ENCODE measurements around the gene TTC33. TPM values are rescaled to one million over a fixed set of nuclear protein-coding genes. Genes with fewer than 3 reads are reported as not detected.
"Not testable (repeated sequence)": the region's sequence is repeated elsewhere in the genome, so short reads cannot be mapped to it uniquely, and the experiment has no call there.

Gene TTC33
- polyA plus RNA-seq, 1 of the 3 experiments (the other 2 are of a cell fraction) = 2.2 TPM

- H3K36me3 ChIP-seq (replicated peaks in 1 of 2; ENCODE audit: control insufficient read depth in 1 of 2, insufficient read depth in 2 of 2, low read length in 1 of 2) = no peaks in the 10 kb centered on the region
- no peak overlapping the region for H3K9ac ChIP-seq
- no peaks in the 10 kb centered on the region for H4K20me1 ChIP-seq (ENCODE audit: insufficient read depth)
- DNase-seq = no peak
- H3K9me3 ChIP-seq = no peaks in the 10 kb centered on the region
- 8% methylated on average over 3 of the region's 3 CpGs for WGBS (ENCODE audit: low lambda C conversion rate)
- H3K9me2 ChIP-seq = no peaks in the 10 kb centered on the region
- no peaks in the 10 kb centered on the region for H3K79me2 ChIP-seq (ENCODE audit: insufficient read depth)
- ChIA-PET CTCF (interaction anchor here (0.8 kb wide), 1 partner anchor 18 kb away, joined by 4 read pairs; no protein-coding TSS in a partner anchor), POLR2A (no interaction called here)
- no peak overlapping the region for H3K4me2 ChIP-seq
- no peaks in the 10 kb centered on the region for H3K4me1 ChIP-seq (ENCODE audit: control insufficient read depth in 1 of 2, insufficient read depth in 2 of 2, low read depth in 1 of 2, low read length in 1 of 2)
- no peak for TF ChIP-seq FOXJ3 (CRISPR knock-in tag; IDR thresholded peaks at IDR 0.05)
- TF ChIP-seq RCOR1 (IDR thresholded peaks at IDR 0.05; ENCODE audit: low read length) = no peak
- TF ChIP-seq, protein P1, sequence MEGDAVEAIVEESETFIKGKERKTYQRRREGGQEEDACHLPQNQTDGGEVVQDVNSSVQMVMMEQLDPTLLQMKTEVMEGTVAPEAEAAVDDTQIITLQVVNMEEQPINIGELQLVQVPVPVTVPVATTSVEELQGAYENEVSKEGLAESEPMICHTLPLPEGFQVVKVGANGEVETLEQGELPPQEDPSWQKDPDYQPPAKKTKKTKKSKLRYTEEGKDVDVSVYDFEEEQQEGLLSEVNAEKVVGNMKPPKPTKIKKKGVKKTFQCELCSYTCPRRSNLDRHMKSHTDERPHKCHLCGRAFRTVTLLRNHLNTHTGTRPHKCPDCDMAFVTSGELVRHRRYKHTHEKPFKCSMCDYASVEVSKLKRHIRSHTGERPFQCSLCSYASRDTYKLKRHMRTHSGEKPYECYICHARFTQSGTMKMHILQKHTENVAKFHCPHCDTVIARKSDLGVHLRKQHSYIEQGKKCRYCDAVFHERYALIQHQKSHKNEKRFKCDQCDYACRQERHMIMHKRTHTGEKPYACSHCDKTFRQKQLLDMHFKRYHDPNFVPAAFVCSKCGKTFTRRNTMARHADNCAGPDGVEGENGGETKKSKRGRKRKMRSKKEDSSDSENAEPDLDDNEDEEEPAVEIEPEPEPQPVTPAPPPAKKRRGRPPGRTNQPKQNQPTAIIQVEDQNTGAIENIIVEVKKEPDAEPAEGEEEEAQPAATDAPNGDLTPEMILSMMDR (IDR thresholded peaks at IDR 0.05) = no peak
- no peak for TF ChIP-seq NRF1 (IDR thresholded peaks at IDR 0.05; ENCODE audit: low read depth, low read length)
- TF ChIP-seq EZH2phosphoT487 (IDR thresholded peaks at IDR 0.05; ENCODE audit: borderline replicate concordance, low read depth) = no peak
- TF ChIP-seq MXI1 (IDR thresholded peaks at IDR 0.05; ENCODE audit: low read depth, low read length) = no peak
- TF ChIP-seq ZBTB33 (IDR thresholded peaks at IDR 0.05; ENCODE audit: borderline replicate concordance, low read depth) = no peak
- TF ChIP-seq RFX5 (IDR thresholded peaks at IDR 0.05; ENCODE audit: low read length) = no peak
- TF ChIP-seq YY1 (IDR thresholded peaks at IDR 0.05; ENCODE audit: low read depth) = no peak
- TF ChIP-seq GABPA (IDR thresholded peaks at IDR 0.05; ENCODE audit: low read depth) = no peak
- TF ChIP-seq, protein P2, sequence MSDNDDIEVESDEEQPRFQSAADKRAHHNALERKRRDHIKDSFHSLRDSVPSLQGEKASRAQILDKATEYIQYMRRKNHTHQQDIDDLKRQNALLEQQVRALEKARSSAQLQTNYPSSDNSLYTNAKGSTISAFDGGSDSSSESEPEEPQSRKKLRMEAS (IDR thresholded peaks at IDR 0.05; ENCODE audit: low read depth) = no peak
- no peak for TF ChIP-seq GATA2 (CRISPR knock-in tag; IDR thresholded peaks at IDR 0.05)
- TF ChIP-seq PBX3 (IDR thresholded peaks at IDR 0.05) = no peak
- TF ChIP-seq, protein P3, sequence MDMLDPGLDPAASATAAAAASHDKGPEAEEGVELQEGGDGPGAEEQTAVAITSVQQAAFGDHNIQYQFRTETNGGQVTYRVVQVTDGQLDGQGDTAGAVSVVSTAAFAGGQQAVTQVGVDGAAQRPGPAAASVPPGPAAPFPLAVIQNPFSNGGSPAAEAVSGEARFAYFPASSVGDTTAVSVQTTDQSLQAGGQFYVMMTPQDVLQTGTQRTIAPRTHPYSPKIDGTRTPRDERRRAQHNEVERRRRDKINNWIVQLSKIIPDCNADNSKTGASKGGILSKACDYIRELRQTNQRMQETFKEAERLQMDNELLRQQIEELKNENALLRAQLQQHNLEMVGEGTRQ (IDR thresholded peaks at IDR 0.05; ENCODE audit: borderline replicate concordance, low read depth, low read length) = no peak
- H3K27ac ChIP-seq (ENCODE audit: low read depth in 2 of 2, low read length in 1 of 2) = no peak overlapping the region
- H3K27me3 ChIP-seq (ENCODE audit: insufficient read depth) = no peaks in the 10 kb centered on the region
- H3F3A ChIP-seq (replicated peaks; ENCODE audit: insufficient read depth) = no peaks in the 10 kb centered on the region
- no peak overlapping the region for H2AFZ ChIP-seq (ENCODE audit: low read depth)
- no peak overlapping the region for H3K4me3 ChIP-seq (ENCODE audit: low read depth in 2 of 2, low read length in 1 of 2)
Measured at GRCh38 chr5:40646266-40646665, 109.5 kb downstream of the TTC33 start.

DNA sequence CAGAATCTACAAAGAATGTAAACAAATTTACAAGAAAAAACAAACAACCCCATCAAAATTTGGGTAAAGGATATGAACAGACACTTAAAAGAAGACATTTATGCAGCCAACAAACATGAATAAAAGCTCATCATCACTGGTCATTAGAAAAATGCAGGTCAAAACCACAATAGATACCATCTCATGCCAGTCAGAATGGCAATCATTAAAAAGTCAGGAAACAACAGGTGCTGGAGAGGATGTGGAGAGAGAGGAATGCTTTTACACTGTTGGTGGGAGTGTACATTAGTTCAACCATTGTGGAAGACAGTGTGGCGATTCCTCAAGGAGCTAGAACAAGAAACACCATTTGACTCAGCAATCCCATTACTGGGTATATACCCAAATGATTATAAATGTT lies 116.2 kb downstream of the TTC33 start:
- H3K4me3 ChIP-seq (ENCODE audit: low read depth in 2 of 2, low read length in 1 of 2); H3K4me1 ChIP-seq (ENCODE audit: control insufficient read depth in 1 of 2, insufficient read depth in 2 of 2, low read depth in 1 of 2, low read length in 1 of 2); DNase-seq; H3F3A ChIP-seq (replicated peaks; ENCODE audit: insufficient read depth); H3K79me2 ChIP-seq (ENCODE audit: insufficient read depth); H2AFZ ChIP-seq (ENCODE audit: low read depth); H3K9ac ChIP-seq; H3K36me3 ChIP-seq (replicated peaks in 1 of 2; ENCODE audit: control insufficient read depth in 1 of 2, insufficient read depth in 2 of 2, low read length in 1 of 2); H3K9me3 ChIP-seq; H3K9me2 ChIP-seq; H3K27ac ChIP-seq (ENCODE audit: low read depth in 2 of 2, low read length in 1 of 2); H3K27me3 ChIP-seq (ENCODE audit: insufficient read depth); POLR2A ChIA-PET; H4K20me1 ChIP-seq (ENCODE audit: insufficient read depth); H3K4me2 ChIP-seq; CTCF ChIA-PET: not testable (repeated sequence)
- WGBS (ENCODE audit: low lambda C conversion rate) = 0% methylated on average over 1 of the region's 1 CpG

Measured in SK-N-SH (cell line).